ENCODE measurements around the gene FAM171A2.
"Not testable (repeated sequence)": the region's sequence is repeated elsewhere in the genome, so short reads cannot be mapped to it uniquely, and the experiment has no call there.

FAM171A2 gene

GRCh38 chr17:44383363-44383762, 19.7 kb upstream of the FAM171A2 start:
- no peak for DNase-seq

GRCh38 chr17:44382917-44383316, 19.3 kb upstream of the FAM171A2 start:
- DNase-seq = no peak

- no peak for DNase-seq
Observed at GRCh38 chr17:44381810-44382305, 18.2 kb upstream of the FAM171A2 start.

- DNase-seq = no peak
Observed at GRCh38 chr17:44380767-44381166, 17.1 kb upstream of the FAM171A2 start.

GRCh38 chr17:44379887-44380286, 16.2 kb upstream of the FAM171A2 start:
- no peak for DNase-seq

GRCh38 chr17:44378171-44378705, 14.6 kb upstream of the FAM171A2 start:
- no peak for DNase-seq

GRCh38 chr17:44376779-44377178, 13.1 kb upstream of the FAM171A2 start:
- DNase-seq = no peak

GRCh38 chr17:44376124-44376523, 12.5 kb upstream of the FAM171A2 start:
- DNase-seq = peak; percentile 49

- DNase-seq = no peak
Observed at GRCh38 chr17:44375196-44376017, 11.8 kb upstream of the FAM171A2 start.

GRCh38 chr17:44374306-44375195, 10.9 kb upstream of the FAM171A2 start:
- DNase-seq = no peak

- no peak for DNase-seq
Observed at GRCh38 chr17:44372036-44372435, 8.4 kb upstream of the FAM171A2 start.

- not testable (repeated sequence) for DNase-seq
Observed at GRCh38 chr17:44369414-44370023, 5.9 kb upstream of the FAM171A2 start.

GRCh38 chr17:44368391-44369243, 5.0 kb upstream of the FAM171A2 start:
- not testable (repeated sequence) for DNase-seq

GRCh38 chr17:44367231-44367979, 3.8 kb upstream of the FAM171A2 start:
- no peak for DNase-seq

- not testable (repeated sequence) for DNase-seq
Observed at GRCh38 chr17:44365051-44365450, 1.4 kb upstream of the FAM171A2 start.

GRCh38 chr17:44362949-44363612, 572 bp downstream of the FAM171A2 start:
- peak; percentile 40 for DNase-seq

GRCh38 chr17:44362459-44362948, 1.1 kb downstream of the FAM171A2 start:
- DNase-seq = no peak

GRCh38 chr17:44361292-44362260, 2.1 kb downstream of the FAM171A2 start:
- DNase-seq = no peak

GRCh38 chr17:44360826-44361225, 2.8 kb downstream of the FAM171A2 start:
- no peak for DNase-seq

Data from RPMI8226 (cell line).